ENCODE data around the gene USH1C. TPM values are rescaled to one million over a fixed set of nuclear protein-coding genes. Genes with fewer than 3 reads are reported as not detected.

USH1C gene
- total RNA-seq, result not detected in 2 replicates

DNA sequence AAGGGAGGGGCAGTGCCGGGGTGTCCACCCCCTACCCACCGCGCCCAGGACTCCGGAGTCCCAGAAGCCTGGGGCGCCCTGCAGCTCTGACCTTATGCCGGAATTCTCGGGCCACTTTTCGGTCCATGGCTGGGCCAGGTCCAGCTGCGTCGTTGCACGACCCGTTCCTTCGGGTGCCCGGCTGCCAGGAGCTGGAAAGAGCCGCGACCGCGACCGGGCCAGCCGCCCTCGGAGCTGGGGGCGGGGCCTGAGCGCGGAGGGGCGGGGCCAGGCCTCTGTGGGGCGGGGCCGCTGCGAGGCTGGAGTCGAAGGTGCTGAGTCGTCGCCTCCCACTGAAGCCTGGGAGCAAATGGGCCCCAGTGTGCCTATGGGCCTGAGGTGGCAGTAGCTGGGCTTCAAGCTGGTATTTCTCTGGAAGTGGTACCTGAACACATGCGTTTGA, at the start of gene USH1C:
USH1C (minus strand) TSS at position 236 of the 442 bp plus-strand sequence; CDS start at position 127, 109 bp downstream.
- Mint-ChIP-seq H3K4me1 (peaks cover 3% of the 10 kb centered on the region), H3K9me3 (no peaks in the 10 kb centered on the region), H3K4me3 (peak within 1 kb of the TSS; percentile 42), H3K36me3 (ENCODE audit: low read depth) (no peaks in the 10 kb centered on the region), H3K27ac (no peak within 1 kb of the TSS), H3K27me3 (peaks cover 46% of the 10 kb centered on the region)
- DNase-seq, result peak; percentile 78
- intact Hi-C loops (cut with micrococcal nuclease), result no loop called here

DNA sequence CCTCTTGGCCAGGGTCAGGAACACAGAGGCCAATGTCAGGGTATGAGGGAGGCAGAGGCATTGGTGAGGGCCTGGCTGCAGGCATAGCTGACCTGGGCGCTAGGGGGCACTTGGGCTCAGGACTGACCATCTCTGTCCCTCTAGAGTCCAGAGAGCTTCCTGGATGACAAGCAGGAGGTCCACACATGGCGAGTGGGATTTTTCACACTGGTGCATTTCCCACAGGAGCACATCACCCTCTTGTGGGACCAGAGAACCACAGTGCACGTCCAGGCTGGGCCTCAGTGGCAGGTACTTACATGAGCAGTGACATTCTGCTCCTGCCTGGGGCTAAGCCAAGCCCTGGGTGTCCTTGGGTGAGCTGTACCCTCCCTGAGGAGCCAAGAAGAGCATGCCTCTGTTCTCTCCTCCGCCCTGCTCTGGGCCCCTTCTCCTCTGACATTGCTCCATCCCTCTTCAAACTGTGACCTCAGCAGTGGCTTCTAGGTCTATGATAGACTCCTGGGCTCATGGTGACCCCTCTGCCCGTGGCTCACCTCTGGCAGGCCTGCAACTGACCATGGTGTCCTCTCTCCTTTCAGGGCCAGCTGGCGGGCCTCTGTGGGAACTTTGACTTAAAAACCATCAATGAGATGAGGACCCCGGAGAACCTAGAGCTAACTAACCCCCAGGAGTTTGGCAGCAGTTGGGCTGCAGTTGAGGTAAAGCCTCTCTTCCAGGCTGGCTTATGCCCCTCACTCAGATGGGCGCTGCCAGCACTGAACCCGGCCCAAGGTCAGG, 49.4 kb upstream of the USH1C start:
- no peaks in the 10 kb centered on the region for H3K9me3 Mint-ChIP-seq
- no peaks in the 10 kb centered on the region for H3K4me1 Mint-ChIP-seq
- H3K36me3 Mint-ChIP-seq (ENCODE audit: low read depth), result no peaks in the 10 kb centered on the region
- no peak overlapping the region for H3K4me3 Mint-ChIP-seq
- no peak for DNase-seq
- H3K27me3 Mint-ChIP-seq, result no peaks in the 10 kb centered on the region
- no peak overlapping the region for H3K27ac Mint-ChIP-seq
- intact Hi-C loops (cut with micrococcal nuclease), result no loop called here

DNA sequence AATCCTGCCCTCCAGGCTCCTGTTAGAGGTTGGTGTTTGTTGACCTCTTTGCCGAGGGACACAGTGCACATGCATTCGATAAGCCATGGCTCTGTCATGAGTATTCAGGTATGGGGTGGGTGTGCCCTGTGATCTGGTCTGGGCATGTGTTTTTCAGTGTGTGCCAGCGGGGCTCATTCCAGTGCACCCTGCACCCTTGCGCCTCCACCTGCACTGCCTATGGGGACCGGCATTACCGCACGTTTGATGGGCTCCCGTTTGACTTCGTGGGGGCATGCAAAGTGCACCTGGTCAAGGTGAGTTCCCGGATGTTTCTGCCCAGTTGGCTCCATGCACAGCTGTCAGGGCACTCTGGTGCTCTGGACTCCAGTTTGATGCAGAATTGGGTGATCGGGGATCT, 47.1 kb upstream of the USH1C start:
- H3K27me3 Mint-ChIP-seq, result no peaks in the 10 kb centered on the region
- DNase-seq, result no peak
- no peaks in the 10 kb centered on the region for H3K36me3 Mint-ChIP-seq (ENCODE audit: low read depth)
- H3K9me3 Mint-ChIP-seq, result no peaks in the 10 kb centered on the region
- intact Hi-C loops (cut with micrococcal nuclease), result no loop called here
- no peak overlapping the region for H3K4me3 Mint-ChIP-seq
- no peak overlapping the region for H3K27ac Mint-ChIP-seq
- H3K4me1 Mint-ChIP-seq, result no peaks in the 10 kb centered on the region

DNA sequence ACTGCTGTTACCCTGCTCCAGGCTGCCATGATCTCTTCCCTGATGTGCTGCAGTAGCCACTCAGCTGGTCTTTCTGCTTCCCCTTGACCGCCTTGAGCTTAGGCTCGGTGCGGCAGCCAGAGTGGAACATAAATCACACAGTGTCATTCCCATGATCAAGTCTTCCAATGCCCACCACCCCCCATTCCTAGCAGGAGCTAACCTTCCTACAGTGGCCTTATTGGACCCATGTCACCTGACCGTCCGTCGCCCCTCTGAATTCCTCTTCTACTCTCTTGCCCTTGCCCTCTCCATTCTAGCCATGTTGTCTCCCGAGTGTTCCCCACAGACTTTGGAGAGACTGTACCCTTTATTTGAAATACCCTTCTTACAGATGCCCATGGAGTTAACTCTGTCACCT, 46.2 kb upstream of the USH1C start:
- H3K9me3 Mint-ChIP-seq, result no peaks in the 10 kb centered on the region
- no peaks in the 10 kb centered on the region for H3K4me1 Mint-ChIP-seq
- no peak overlapping the region for H3K27ac Mint-ChIP-seq
- no peaks in the 10 kb centered on the region for H3K36me3 Mint-ChIP-seq (ENCODE audit: low read depth)
- intact Hi-C loops (cut with micrococcal nuclease), result no loop called here
- no peak for DNase-seq
- H3K27me3 Mint-ChIP-seq, result peaks cover 1% of the 10 kb centered on the region
- H3K4me3 Mint-ChIP-seq, result no peak overlapping the region

DNA sequence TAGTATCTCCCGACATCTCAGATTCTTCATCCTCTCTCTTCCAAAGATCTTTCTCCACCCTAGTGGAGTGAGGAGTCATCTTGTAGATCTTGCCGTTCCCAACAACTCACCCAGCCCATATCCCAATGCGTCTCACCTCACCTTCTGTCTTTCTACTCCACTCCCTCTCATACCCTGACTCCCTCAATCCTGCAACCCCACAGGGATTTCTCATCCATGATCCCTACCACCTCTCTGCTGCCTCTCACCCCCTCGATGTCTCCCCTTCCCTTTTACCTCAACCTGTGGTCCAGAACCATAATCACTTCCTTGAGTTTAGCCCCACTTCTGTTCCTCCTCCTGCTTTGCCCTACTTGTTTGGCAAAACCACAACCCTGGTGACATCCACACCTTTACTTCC, 44.5 kb upstream of the USH1C start:
- H3K4me1 Mint-ChIP-seq, result no peaks in the 10 kb centered on the region
- H3K9me3 Mint-ChIP-seq, result no peaks in the 10 kb centered on the region
- intact Hi-C loops (cut with micrococcal nuclease), result no loop called here
- no peak for DNase-seq
- H3K27ac Mint-ChIP-seq, result no peak overlapping the region
- no peak overlapping the region for H3K4me3 Mint-ChIP-seq
- H3K36me3 Mint-ChIP-seq (ENCODE audit: low read depth), result no peaks in the 10 kb centered on the region
- H3K27me3 Mint-ChIP-seq, result peaks cover 7% of the 10 kb centered on the region

DNA sequence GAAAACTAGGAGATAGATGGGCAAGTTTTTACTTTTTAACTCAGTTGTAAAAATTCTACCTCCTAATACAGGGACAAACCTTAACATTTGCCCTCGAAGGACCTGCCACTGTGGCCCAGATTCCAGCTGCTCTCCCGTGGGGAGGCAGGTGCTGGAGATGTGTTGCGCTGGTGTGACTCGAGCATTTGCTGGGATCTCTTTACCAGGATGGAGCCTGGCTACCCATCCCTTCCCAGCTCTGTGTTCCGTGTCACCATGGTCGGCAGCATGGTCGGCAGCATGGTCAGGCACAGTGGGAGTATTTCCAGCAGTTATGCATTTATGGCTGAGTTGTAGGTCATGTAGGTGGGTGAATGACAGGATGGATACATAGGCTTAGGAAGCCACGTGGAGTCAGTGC, 44.0 kb upstream of the USH1C start:
- intact Hi-C loops (cut with micrococcal nuclease), result no loop called here
- no peak overlapping the region for H3K4me3 Mint-ChIP-seq
- no peak for DNase-seq
- no peaks in the 10 kb centered on the region for H3K9me3 Mint-ChIP-seq
- H3K27ac Mint-ChIP-seq, result no peak overlapping the region
- no peaks in the 10 kb centered on the region for H3K36me3 Mint-ChIP-seq (ENCODE audit: low read depth)
- H3K4me1 Mint-ChIP-seq, result no peaks in the 10 kb centered on the region
- peaks cover 10% of the 10 kb centered on the region for H3K27me3 Mint-ChIP-seq

DNA sequence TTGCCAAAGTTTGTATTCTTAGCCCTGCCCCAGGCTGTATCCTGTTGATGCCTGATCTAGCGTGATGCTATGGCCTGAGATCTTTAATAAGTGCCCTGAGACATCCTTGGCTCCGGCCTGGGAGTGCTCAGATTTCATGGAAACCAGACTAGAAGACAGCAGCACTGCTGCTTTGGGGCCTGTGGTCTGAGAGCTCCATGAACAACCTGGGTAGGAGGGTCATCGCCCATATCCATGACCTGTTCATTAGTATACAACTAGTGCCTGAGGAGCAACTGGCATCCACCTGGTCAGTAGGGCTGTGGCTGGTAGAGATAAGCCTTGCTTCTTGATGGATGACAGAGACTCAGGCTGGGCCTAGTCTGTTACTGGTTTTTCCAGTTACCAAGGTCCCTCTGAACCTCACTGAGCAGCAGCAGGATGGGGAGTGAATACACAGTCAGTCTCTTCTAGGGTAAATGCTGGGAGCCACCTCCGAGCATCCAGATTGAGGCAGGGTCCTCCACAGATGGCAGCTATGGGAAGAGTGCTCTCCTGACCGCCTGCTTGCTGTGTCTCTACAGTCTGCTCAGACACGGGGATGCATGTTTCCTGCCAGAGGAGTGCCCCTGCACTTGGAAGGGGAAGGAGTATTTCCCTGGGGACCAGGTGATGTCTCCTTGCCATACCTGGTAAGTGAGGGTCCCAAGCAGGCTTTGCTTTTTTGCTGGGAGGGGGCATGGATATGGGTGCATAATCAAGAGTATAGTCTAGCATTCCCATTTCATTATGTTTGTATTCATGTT, 41.9 kb upstream of the USH1C start:
- no peak overlapping the region for H3K27ac Mint-ChIP-seq
- peaks cover 16% of the 10 kb centered on the region for H3K27me3 Mint-ChIP-seq
- DNase-seq, result no peak
- H3K9me3 Mint-ChIP-seq, result no peaks in the 10 kb centered on the region
- H3K4me3 Mint-ChIP-seq, result no peak overlapping the region
- no peaks in the 10 kb centered on the region for H3K4me1 Mint-ChIP-seq
- no peaks in the 10 kb centered on the region for H3K36me3 Mint-ChIP-seq (ENCODE audit: low read depth)
- intact Hi-C loops (cut with micrococcal nuclease), result no loop called here

DNA sequence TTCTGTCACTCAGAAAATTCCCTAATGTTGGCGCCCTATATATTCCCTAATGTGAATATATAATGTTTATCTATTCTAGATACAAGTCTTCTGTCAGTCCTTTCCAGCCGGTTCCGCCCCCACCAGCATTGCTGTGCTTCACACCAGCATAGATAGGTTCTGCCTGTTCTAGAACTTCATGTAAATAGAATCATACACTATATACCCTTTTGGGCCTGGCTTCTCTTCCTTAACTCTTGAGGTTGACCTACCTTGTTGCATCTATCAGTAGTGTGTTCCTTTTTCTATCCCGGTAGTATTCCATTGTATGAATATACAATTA, 37.5 kb upstream of the USH1C start:
- H3K4me1 Mint-ChIP-seq, result no peaks in the 10 kb centered on the region
- peaks cover 16% of the 10 kb centered on the region for H3K27me3 Mint-ChIP-seq
- intact Hi-C loops (cut with micrococcal nuclease), result no loop called here
- no peak for DNase-seq
- H3K36me3 Mint-ChIP-seq (ENCODE audit: low read depth), result no peaks in the 10 kb centered on the region
- H3K27ac Mint-ChIP-seq, result no peak overlapping the region
- H3K4me3 Mint-ChIP-seq, result no peak overlapping the region
- H3K9me3 Mint-ChIP-seq, result no peaks in the 10 kb centered on the region

DNA sequence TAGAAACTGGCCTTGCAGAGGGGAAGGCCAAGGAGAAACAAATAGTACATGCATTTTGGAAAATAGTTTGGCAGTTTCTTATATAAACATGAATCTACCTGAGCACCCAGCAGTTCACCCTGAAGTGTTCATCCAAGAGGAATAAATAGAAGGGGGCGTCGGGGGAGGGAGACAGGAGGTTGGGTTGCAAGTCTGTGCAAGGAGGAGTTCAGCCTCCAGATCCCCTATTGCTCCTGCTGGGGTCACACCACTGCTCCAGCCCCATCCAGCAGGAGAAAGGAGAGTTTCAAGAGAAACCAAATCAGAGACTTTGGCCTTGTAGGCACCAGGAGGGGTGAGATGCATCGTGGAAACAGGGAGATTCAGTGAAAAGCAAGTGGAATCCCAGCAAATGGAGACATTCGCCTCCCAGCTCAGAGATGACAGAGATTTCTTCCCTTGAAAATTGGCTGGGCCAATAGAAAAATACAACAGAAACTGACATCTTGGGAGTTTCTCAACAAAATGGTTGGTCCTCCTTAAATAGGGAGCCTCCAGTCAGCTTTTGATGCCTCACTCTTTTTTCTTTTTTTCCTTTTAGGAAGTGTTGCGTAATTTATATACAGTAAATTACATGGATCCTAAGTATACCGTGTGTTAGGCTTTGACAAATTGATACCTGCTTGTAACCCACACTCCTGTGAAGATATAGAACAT, 37.0 kb upstream of the USH1C start:
- no peak for DNase-seq
- Mint-ChIP-seq H3K27ac (no peak overlapping the region), H3K27me3 (peaks cover 16% of the 10 kb centered on the region), H3K4me1 (no peaks in the 10 kb centered on the region), H3K4me3 (no peak overlapping the region), H3K36me3 (ENCODE audit: low read depth) (no peaks in the 10 kb centered on the region), H3K9me3 (no peaks in the 10 kb centered on the region)
- intact Hi-C loops (cut with micrococcal nuclease), result no loop called here

DNA sequence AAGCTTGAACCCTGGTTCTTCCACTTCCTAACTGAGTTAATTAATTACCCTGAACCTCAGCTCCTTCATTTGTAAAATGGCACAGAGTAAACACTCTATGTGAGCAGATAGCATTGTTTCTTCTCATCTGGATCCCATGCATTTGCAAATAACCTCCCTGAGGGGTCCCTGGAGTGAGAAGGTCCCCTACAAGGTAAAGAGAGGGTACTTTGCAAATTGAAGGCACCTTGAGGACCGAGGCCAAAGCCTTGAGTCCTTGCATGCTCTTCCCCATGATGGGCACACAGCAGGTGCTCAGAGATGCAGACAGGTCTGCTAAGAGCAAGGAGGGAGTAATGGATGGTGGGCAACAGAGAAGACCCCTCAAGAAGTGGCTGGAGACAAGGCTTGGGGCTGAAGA, 36.1 kb upstream of the USH1C start:
- intact Hi-C loops (cut with micrococcal nuclease), result no loop called here
- H3K36me3 Mint-ChIP-seq (ENCODE audit: low read depth), result no peaks in the 10 kb centered on the region
- no peak overlapping the region for H3K4me3 Mint-ChIP-seq
- H3K9me3 Mint-ChIP-seq, result no peaks in the 10 kb centered on the region
- H3K4me1 Mint-ChIP-seq, result no peaks in the 10 kb centered on the region
- DNase-seq, result no peak
- H3K27me3 Mint-ChIP-seq, result peaks cover 13% of the 10 kb centered on the region
- no peak overlapping the region for H3K27ac Mint-ChIP-seq

DNA sequence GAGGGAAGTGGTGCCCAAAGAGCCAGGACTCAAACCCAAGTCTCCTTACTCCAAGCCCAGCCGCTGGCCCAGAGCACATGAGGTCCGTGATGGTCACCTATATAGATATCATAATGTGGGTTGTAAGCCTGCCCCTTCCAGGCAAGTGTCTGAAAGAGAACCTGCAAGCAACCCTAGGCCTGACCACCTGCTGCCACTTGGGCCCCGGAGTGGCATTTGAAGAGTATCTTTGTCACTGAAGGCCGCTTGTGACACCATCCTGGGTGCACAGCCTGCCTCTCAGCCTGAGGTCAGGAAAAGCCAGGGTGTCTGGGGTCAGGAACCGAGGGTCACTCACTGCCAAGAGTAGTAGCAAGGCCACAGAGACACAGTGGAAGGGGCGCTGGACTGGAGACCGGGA, 35.2 kb upstream of the USH1C start:
- Mint-ChIP-seq H3K4me3 (no peak overlapping the region), H3K9me3 (no peaks in the 10 kb centered on the region), H3K27ac (no peak overlapping the region), H3K4me1 (no peaks in the 10 kb centered on the region), H3K36me3 (ENCODE audit: low read depth) (no peaks in the 10 kb centered on the region), H3K27me3 (peaks cover 11% of the 10 kb centered on the region)
- intact Hi-C loops (cut with micrococcal nuclease), result no loop called here
- no peak for DNase-seq

DNA sequence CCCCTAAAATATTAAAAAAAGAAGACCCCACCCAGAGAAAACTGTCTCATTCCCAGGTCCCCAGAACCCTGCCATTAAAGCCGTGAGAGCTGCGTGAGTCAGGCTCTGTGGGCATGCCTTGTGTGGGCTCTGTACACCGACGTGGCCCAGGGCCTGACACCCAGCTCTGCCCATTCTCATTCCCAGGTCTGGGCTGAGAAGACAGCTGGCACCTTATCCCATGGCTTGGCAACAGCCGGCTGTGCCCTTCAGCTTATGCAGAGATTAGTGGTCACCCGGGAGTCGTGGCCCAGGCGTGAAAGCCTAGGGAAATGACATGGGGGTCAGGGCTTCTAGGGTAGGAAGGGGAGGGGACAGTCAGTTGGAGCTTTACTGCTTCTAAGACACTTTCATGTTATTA, 34.7 kb upstream of the USH1C start:
- Mint-ChIP-seq H3K4me3 (no peak overlapping the region), H3K27ac (no peak overlapping the region), H3K4me1 (no peaks in the 10 kb centered on the region), H3K9me3 (no peaks in the 10 kb centered on the region), H3K27me3 (peaks cover 9% of the 10 kb centered on the region), H3K36me3 (ENCODE audit: low read depth) (no peaks in the 10 kb centered on the region)
- intact Hi-C loops (cut with micrococcal nuclease), result no loop called here
- no peak for DNase-seq

DNA sequence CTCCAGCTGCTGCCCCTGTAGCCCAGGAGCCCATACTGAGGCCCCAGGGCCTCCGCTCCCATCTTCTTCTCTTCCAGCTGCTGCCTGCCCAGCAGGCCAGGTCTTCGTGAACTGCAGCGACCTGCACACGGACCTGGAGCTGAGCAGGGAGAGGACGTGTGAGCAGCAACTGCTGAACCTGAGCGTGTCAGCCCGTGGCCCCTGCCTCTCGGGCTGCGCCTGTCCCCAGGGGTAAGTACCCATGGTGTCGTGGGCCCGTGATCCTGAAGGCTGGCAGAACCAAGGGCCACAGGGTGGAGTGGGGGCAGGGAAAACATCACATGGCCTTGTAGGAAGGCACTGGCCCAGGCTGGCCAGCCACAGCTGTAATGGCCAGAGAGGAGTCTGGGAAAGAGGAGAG, 34.1 kb upstream of the USH1C start:
- H3K4me3 Mint-ChIP-seq, result no peak overlapping the region

More for the DNA sequence above, 34.1 kb upstream of the USH1C start:
- no peak for DNase-seq
- Mint-ChIP-seq H3K27me3 (peaks cover 6% of the 10 kb centered on the region), H3K36me3 (ENCODE audit: low read depth) (no peaks in the 10 kb centered on the region), H3K9me3 (no peaks in the 10 kb centered on the region), H3K4me1 (no peaks in the 10 kb centered on the region), H3K27ac (no peak overlapping the region)
- intact Hi-C loops (cut with micrococcal nuclease), result no loop called here

Measured in activated CD4-positive, alpha-beta T cell treated with anti-CD3 and anti-CD28 coated beads, Interleukin-2, amount 10 ng/mL, durations not matched to agents 24 days and 14 days (primary cell).